GM18502 (cell line): ENCODE data around the gene BPTF.
"Not testable (repeated sequence)": the region's sequence is repeated elsewhere in the genome, so short reads cannot be mapped to it uniquely, and the experiment has no call there.

Source experiments
- ATAC-seq: cut with Tn5 transposase; IDR thresholded peaks from one replicate; pipeline ENCODE4 v1.9.1; 2021; ENCODE audit warnings: mild to moderate bottlenecking; ENCODE audit not compliant: unreplicated experiment, poor library complexity

BPTF gene, protein sequence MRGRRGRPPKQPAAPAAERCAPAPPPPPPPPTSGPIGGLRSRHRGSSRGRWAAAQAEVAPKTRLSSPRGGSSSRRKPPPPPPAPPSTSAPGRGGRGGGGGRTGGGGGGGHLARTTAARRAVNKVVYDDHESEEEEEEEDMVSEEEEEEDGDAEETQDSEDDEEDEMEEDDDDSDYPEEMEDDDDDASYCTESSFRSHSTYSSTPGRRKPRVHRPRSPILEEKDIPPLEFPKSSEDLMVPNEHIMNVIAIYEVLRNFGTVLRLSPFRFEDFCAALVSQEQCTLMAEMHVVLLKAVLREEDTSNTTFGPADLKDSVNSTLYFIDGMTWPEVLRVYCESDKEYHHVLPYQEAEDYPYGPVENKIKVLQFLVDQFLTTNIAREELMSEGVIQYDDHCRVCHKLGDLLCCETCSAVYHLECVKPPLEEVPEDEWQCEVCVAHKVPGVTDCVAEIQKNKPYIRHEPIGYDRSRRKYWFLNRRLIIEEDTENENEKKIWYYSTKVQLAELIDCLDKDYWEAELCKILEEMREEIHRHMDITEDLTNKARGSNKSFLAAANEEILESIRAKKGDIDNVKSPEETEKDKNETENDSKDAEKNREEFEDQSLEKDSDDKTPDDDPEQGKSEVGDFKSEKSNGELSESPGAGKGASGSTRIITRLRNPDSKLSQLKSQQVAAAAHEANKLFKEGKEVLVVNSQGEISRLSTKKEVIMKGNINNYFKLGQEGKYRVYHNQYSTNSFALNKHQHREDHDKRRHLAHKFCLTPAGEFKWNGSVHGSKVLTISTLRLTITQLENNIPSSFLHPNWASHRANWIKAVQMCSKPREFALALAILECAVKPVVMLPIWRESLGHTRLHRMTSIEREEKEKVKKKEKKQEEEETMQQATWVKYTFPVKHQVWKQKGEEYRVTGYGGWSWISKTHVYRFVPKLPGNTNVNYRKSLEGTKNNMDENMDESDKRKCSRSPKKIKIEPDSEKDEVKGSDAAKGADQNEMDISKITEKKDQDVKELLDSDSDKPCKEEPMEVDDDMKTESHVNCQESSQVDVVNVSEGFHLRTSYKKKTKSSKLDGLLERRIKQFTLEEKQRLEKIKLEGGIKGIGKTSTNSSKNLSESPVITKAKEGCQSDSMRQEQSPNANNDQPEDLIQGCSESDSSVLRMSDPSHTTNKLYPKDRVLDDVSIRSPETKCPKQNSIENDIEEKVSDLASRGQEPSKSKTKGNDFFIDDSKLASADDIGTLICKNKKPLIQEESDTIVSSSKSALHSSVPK (N-terminal part only)

DNA sequence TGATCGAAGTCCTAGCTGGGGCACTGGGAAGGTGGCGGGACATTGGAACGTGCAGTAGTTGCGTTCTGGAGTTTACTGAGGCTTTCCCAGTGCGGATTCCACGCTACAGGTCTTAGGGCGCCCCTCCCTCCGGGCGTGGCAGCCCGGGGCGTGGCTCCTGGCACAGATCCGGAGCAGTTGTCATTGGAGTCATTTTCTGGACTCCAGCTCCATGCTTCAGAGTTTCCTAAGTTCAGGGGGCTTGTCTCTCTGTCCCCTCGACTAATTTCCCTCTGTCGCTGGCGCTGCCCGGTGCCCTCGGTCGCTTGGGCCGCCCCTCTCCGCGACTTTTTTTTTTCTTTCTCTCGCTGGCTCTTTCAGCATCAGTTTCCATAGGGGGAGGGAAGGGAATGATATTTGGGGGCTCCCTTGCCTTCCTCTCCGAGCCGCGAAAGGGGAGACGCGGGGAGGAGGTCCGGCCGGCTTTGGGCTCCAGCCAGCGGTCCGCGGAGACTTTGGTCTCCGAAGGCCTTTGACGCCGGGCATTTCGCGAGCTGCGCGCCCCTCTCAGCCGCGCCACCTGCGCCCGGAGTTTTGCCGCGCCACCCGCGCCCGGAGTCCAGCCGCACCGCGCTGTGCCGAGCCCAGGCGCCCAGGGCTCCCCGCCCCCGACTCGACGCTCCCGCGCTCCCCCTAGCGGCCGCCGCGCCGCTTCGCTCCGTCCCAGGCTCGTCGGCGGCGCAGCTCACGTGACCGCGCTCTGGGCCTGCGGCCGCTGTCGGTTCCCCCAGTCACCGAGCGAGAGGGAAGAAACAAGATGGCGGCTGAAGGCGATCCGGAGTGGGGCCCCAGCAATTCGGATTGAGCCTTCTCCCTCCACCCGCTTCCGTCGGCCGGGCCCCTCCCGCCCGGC is at the start of gene BPTF:
BPTF (plus strand) TSS at position 769 of the 892 bp plus-strand sequence. CDS start 222 bp downstream, outside the sequence.
- ATAC-seq: peak; percentile 90

DNA sequence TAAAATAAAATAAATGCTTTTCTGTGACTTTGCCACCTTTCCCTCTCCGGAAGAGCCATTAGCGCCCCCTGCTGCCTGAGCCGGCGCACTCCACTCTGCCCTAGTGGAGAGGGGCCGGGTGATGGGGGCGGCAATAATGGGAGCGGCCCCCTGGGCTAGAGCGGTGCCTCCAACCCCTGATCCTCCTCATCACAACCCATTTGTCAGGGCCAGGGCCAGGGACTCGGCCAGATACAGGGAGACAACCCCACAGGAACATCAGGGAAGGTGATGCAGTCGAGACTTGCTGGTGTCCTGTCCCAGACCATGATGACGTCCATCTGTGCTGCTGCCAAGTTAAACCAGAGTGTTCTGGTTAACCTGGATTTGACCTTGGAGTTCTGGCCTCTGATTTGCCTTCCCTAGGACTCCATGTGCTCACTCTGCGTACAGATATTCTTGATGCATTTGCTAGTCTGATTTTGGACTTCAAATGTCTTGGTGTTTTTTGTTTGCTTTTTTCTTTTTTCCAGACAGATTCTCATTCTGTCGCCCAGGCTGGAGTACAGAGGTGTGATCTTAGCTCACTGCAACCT is 46.1 kb upstream of the BPTF start:
- no peak for ATAC-seq

DNA sequence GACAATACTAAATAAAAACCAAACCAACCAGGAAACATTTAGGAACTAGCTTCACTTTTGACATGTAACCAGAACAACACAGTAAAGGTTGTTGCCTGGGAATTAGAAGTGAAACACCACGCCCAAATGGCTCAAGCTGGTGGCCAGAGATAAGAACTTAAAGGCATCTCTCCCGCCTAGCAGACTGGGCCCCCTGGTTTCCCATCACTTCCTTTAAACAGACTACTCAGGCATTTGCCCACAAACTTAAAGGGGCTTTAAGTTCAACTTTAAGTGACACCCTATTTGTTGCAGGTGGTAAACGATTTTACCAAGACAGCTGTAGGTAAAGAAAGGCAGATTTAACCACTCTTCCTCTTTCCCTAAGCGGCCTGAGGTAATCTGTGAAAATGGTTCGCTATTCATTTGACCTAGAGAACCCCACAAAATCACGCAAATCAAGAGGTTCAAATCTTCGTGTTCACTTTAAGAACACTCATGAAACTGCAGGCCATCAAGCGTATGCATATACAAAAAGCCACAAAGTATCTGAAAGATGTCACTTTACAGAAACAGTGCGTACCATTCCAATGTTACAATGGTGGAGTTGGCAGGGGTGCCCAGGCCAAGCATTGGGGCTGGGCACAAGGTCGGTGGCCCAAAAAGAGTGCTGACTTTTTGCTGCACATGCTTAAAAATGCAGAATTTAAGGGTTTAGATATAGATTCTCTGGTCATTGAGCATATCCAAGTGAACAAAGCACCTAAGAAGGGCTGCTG is 40.8 kb upstream of the BPTF start:
- ATAC-seq: no peak

DNA sequence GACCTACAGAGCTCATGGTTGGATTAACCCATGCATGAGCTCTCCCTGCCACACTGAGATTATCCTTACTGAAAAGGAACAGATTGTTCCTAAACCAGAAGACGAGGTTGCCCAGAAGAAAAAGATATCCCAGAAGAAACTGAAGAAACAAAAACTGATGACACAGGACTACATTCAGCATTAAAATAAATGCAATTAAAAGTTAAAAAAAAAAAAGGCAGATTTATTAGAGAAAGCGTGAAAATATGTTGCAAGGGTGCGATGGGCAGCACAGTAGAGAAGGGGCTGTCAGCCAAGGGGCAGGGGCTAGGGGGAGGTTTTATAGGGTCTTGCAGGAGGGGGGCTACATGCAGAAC is 40.2 kb upstream of the BPTF start:
- no peak for ATAC-seq

DNA sequence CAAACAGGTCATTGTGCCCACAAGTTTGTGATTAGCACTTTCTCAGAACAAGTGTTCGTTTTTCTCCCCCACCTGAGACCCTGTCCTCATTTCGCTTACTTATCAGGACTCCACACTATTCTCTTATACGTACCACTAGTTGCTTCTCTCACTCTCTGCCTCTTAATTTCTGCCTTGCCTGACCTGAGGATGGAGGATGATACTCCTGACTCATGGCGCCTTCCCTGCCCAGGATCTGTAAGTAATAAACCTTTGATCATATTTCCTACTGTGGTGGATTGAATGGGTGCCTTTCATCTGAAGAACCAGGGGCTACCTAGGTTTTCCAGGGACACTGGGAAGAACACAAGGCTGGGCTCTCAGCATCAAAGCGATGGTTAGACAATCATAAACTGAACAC is 39.8 kb upstream of the BPTF start:
- no peak for ATAC-seq

DNA sequence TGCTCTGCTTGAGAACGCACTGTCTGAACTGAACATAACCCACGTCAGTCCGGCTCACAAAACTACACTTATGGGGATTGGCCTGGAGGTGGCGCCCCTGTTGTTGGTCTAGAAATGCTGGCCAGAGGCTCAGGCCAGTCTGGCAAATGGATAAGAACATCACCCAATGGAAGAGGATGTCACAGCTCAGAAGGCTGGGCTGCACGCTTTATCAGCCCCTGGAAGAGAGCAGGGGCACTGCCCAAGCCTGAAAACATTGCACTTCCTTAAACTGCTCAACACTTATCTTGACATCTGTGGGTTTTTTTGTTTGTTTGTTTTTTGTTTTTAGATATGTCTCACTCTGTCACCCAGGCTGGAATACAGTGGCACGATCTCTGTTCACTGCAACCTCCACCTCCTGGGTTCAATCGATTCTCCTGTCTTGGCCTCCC is 24.8 kb upstream of the BPTF start:
- peak; percentile 89 for ATAC-seq

DNA sequence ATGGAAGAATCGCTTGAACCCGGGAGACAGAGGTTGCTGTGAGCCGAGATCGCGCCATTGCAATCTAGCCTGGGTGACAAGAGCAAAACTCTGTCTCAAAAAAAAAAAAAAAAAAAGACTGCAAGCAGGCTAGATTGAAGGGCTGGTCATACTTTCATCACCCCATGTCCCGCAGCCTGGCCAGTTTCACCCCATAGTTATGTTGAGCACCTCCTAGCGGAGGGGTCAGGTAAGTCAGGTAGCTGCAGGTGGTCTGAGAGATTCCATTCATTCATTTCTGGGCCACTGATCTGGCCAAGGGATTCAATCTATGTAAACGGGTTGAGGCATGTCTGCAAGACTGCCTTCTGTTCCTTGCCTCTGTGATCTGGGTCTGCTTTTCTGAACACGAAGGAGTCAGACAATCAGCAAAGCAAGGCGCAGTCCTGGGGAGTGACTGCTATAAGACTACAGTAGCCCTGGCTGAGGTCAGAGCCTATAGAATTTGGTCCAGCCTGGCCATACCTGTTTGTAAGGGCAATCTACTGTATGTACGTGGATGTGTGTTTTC is 23.6 kb upstream of the BPTF start:
- ATAC-seq: no peak

DNA sequence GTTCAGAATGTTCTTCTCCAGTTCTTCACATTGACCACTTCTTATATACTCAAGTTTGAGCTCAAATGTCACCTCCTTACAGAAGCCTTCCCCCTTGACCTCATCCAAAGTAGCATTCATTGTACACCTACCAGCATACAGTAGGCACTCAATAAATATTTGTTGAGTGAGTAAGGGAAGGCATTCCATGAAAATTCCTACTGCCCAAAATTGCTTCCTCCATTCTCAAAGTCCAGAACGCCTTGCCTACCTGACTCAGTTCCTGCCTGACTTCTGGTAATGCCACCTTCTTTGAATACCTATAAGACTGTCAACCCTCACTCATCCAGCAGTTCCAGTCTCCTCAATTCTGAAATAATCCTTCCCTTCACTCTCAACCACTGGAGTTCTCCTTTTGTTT is 14.8 kb upstream of the BPTF start:
- no peak for ATAC-seq

DNA sequence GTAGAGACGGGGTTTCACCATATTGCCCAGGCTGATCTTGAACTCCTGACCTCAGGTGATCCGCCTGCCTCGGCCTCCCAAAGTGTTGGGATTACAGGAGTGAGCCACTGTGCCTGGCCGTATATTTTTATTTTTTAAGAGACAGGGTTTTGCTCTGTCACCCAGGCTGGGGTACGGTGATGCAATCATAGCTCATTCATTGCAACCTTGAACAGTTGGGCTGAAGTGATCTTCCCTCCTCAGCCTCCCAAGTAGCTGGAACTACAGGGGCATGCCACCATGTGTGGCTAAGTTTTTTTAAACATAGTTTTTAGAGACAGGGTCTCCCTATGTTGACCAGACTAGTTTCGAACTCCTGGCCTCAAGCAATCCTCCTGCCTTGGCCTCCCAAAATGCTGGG is 12.9 kb upstream of the BPTF start:
- not testable (repeated sequence) for ATAC-seq

DNA sequence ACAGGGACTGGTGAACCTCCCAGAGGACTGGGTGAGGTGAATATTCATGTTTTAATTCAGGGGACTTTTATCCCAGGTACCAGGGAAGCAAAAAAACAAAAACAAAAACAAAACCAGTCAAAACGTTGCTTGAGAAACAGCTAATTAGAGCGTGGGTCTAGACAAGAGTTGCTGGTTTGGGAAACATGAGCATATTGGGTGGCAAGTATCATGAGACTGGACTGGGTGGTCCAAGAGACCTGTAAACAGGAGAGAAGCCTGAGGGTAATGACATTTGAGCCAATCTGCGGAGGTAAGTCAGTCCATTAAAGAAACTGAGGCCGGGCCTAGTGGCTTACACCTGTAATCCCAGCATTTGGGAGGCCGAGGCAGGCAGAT is 11.5 kb upstream of the BPTF start:
- ATAC-seq: no peak

DNA sequence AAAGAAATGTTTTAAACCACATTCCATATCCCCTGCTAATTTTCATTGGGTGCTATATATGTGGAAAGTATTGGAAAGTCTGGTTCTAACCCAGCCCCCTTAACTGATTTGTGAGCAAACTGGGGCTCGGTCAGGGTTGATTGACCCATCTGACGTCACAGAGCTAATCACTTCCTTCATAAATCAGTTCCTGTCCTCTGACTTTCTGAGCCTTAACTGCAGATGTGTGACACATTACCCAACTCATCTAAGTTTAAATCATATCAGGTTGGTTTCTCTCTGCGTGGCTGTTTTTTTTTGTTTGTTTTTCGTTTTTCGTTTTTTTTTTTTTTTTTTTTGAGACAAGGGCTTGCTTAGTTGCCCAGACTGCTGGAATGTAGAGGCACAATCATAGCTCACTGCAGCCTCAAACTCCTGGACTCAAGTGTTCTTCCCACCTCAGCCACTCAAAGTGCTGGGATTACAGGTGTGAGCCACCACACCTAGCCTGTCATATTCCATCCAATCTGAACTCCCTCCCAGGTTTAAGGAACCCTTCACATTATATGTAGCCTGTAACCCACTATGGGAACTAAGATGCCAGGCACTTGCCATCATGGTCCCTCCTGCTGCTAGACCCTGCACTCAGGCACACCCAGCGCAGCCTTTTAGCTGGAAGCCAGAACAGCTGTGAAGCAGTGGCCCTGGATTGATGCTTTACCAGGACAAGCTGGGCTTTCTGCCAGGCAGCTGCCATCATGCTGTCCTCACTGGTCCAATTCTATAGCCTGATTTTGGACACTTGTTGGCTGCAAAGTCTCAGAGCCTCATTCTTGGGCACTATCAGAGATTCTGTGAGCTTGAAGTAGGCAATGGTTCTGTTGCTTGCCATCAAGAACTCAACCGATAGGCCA is 6.9 kb upstream of the BPTF start:
- ATAC-seq: peak; percentile 74

DNA sequence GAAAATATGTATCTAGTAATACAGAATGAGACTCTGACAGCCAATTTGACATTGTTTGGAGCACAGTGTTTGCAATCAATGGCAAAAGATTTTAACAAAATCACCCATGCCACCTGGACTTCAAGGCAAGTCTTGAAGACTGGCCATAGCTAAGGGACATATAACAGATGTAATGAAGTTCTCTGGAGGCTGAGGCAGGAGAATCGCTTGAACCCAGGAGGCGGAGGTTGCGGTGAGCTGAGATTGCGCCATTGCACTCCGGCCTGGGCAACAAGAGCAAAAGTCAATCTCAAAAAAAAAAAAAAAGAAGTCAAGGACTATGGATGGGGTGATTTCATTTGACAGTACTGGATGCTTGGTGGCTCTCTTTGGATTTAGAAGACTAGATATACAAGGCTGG is 5.6 kb upstream of the BPTF start:
- ATAC-seq: no peak

DNA sequence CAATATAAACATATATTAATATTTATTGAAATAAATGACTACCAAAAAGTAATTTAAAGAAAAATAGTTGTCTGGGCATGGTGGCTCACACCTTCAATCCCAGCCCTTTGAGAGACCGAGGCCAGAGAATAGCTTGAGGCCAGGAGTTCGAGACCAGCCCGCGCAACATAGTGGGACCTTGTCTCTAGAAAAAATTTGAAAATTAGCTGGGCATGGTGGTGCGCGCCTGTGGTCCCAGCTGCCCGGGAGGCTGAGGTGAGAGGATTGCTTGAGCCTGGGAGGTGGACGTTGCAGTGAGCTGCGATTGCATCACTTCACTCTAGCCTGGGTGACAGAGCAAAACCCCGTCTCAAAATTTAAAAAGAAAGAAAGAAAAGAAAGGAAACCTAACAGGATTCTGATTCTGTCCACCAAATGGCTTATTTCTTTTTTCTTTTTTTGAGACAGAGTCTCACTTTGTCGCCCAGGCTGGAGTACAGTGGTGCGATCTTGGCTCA is 3.4 kb upstream of the BPTF start:
- no peak for ATAC-seq

DNA sequence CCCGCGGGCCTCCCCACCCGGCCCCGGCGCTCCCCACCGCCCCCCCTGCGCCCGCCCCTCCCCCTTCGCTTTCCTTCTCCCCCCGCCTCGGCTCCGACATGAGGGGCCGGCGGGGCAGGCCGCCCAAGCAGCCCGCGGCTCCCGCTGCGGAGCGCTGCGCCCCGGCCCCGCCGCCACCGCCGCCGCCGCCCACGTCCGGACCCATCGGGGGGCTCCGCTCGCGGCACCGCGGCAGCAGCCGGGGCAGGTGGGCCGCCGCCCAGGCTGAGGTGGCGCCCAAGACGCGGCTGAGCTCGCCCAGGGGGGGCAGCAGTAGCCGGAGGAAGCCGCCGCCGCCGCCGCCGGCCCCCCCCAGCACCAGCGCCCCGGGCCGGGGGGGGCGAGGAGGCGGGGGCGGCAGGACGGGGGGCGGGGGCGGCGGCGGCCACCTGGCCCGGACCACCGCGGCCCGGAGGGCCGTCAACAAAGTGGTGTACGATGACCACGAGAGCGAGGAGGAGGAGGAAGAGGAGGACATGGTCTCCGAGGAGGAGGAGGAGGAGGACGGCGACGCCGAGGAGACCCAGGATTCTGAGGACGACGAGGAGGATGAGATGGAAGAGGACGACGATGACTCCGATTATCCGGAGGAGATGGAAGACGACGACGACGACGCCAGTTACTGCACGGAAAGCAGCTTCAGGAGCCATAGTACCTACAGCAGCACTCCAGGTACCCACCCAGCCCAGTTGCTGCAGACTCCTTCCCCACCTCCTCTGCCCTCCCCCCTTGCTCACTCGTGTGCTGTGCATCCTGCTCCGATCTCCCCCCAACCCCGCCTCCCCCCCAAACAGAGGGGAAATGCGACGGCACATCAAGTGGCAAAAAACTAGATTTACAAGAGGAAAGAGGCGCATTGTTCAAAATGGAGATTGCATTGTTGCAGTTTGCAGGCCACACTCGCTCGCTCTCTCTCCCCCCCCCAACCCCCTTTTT is 611 bp downstream of the BPTF start:
- peak; percentile 35 for ATAC-seq

DNA sequence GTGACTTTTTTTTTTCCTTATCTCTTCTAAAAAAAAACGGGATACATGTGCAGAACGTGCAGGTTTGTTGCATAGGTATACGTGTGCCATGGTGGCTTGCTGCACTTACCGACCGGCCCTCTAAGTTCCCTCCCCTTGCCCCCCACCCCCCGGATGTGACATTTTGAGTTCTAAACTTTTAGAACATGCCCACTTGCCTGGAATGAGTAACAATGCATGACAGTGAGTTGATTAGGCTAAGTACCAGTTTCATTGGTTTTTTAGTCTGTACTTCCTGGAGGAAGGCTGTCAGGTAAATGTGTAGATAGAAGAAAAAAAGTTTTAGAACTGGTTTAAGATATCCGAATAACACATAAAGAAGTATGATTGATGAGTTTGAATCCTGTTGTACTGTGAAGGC is 4.0 kb downstream of the BPTF start:
- no peak for ATAC-seq

DNA sequence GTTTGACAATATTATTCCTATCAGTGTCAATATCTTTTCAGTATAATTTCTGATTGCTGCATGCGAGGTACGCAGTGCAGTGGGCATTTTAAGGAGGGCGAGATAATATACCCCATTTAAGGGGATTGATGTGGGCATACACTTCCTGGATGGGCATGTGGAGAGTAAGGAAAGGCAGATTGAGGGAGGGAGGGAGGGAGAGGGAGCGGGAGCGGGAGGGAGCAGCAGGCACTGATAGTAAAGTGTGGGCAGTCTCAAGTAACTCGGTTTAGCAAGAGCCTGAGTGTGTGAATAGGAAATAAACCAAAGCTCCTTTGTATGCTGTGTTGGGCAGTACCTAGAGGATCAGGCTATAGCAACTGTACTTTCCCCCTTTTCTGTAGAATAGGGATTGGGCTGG is 5.1 kb downstream of the BPTF start:
- ATAC-seq: no peak
